Activated effector memory CD4-positive, alpha-beta T cell treated with Interleukin-2 at 50 U/mL for 16 hours (primary cell): Measurements from ENCODE around the gene ELANE.
"Not testable (repeated sequence)": the region's sequence is repeated elsewhere in the genome, so short reads cannot be mapped to it uniquely, and the experiment has no call there.

ENCODE experiments used
- DNase-seq: peaks from one replicate; pipeline ENCODE4 v3.0.0-alpha.2; 2020

ELANE gene

DNA sequence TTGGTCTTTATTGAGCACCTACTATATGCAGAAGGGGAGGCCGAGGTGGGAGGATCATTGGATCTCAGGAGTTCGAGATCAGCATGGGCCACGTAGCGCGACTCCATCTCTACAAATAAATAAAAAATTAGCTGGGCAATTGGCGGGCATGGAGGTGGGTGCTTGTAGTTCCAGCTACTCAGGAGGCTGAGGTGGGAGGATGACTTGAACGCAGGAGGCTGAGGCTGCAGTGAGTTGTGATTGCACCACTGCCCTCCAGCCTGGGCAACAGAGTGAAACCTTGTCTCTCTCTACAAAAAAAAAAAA, 11.2 kb downstream of the ELANE start:
- DNase-seq = no peak

DNA sequence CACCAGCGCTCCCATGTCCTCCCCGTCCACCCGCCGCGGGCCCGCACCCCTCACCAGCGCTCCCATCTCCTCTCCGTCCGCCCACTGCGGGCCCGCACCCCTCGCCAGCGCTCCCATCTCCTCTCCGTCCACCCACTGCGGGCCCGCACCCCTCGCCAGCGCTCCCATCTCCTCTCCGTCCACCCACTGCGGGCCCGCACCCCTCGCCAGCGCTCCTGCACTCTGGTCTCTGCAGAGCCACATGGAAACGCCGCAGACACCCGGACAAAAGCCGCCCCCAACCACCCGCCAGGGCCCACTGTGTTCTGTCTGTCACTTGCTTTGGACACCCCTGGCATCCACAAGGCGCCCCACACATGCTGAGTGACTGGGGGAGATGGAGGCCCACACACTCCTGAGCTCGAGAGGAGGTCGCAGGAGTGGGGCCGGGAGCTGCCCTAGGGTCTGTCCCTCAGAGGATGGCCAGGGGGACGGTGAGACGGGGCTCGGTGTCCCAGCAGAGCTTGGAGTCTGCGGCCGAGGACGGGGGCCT, 14.7 kb downstream of the ELANE start:
- no peak for DNase-seq

DNA sequence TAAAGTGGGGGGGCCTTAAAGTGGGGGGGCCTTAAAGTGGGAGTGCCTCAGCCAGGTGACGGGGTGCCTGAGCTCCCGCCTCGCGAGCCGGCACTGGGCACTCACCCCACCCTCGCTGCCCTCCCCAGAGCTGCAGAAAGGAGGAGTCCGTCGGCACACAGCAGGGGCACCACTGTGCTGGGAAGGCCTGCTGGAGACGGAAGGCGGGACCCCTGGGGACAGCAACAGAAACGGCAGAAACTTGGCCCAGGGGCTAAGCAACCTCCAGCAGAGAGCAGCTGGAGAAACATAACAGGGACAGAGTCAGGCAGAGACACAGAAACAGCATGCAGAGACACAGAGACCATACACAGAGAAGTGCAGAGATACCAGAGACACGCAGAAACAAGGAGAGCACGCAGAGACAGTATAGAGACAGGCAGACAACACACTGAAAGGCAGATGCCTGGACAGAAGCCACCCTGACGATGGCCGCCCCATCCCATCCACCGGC, 15.2 kb downstream of the ELANE start:
- DNase-seq = no peak

- DNase-seq = no peak
Measured at GRCh38 chr19:867855-868457, 15.9 kb downstream of the ELANE start.

- no peak for DNase-seq
Measured at GRCh38 chr19:868458-869244, 16.5 kb downstream of the ELANE start.

- no peak for DNase-seq
Measured at GRCh38 chr19:869245-870177, 17.4 kb downstream of the ELANE start.

DNA sequence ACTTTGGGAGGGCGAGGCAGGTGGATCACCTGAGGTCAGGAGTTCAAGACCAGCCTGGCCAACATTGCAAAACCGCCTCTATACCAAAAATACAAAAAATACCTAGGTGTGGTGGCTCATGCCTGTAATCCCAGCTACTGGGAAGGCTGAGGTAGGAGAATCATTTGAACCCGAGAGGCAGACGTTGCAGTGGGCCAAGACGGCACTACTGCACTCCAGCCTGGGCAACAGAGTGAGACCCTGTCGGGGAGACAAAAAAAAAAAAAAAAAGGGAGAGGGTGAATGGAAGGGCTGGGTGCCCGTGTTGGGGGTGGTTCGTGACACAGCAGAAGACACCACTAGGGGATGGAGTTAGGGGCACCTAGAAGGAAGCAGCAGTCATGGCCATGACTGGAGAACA, 18.2 kb downstream of the ELANE start:
- no peak for DNase-seq

GRCh38 chr19:870963-871401, 18.9 kb downstream of the ELANE start:
- no peak for DNase-seq

DNA sequence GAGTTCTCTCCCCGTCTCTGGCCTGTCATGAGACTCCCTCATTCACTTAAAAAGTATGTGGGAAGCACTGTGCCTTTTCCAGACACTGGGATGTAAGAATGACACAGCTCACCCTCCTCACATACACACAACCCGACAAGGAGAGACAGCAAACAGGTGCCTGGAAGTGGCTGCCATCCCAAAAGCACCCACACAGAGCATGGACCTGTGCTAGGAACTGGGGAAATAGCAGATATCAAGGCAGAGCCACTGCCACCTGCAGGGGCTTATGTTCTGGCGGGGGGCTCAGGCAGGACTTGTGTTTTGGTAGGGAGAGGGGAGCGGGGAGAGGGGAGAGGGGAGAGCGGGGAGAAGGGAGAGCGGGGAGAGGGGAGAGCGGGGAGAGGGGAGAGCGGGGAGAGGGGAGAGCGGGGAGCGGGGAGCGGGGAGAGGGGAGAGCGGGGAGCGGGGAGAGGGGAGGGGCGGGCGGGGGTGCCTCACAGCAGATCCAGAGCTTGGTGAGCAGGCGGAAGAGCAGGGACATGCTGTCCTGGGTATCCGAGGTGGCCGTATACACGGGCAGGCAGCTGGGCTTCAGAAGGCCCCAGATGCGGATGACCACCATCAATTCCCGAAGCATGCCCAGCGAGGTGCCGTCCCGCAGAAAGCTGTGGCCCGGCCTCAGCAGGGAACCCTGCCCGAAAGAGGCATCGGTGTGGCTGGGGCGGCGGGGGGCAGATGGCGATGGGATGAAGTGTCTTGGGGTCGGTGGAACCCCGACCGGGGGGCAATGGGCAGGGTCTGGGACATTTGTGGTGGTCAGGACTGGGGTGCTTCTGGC, 19.6 kb downstream of the ELANE start:
- DNase-seq = no peak

DNA sequence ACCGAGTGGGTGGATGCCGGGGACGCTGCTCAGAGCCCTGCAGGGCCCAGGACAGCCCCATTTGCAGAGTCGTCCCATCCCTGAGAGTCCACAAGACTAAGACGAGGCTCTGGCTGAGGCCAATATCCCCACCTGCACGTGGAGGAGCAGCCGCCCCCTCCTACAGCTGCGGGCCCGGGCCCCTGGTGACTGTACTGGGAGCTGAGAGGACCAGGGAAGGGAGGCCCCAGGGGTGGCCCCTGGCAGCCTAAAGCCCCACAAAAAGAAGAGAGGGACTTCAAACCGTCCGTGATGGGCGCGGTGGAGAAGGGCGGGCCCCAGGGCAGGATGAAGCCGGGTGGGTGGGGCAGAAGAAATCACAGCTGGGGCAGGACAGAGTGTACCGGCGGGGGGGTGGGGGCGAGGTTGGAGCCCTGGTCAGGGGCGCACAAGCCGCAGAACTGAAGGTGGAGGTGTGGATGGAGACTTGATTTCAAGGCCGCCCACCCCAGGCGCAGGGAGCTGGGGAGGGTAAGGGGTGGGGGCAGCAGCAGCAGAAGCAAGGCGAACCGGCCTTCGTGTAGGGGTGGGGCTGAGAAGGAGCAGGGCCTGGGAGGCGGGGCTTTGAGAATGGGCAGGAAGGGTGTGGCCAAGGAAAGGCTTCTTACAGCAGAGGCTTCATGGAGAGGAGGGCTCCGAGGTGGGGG, 20.3 kb downstream of the ELANE start:
- peak; percentile 84 for DNase-seq

DNA sequence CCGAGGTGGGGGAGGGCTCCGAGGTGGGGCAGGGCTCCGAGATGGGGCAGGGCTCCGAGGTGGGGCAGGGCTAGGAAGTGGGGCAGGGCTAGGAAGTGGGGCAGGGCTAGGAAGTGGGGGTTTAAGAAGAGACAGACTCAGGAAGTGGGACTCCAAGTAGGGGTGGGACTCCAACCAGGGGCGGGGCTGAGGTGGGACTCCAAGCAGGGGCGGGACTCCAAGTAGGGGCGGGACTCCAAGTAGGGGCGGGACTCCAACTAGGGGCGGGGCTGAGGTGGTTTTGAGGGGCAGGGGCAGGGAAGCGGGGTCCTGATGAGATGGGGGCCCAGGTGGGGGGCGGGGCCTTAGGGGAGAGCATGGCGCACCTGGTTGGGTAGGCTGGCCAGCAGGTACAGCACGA, 21.0 kb downstream of the ELANE start:
- DNase-seq = peak; percentile 80

DNA sequence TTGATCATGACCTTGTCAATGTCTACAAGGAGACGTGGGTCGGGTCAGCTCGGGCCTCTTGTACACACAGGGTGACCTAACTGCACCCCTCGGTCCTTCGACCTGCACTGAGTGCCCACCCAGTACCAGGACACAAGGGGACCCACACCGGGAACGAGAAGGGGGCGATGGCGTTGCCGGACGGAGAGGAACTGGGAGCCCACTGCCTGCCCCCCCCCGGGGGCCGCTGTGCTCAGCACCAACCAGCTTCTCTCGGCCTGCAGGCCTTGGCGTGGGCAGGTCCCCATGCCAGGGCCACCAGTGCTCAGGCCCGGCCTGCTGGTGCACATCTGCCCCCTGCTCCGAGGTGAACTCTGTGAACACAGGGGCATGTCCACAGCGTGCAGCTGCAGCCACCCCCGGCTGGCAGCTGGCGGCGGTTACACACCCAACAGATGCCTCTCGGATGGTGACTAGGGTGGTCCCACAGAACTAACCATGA, 21.5 kb downstream of the ELANE start:
- DNase-seq = no peak

DNA sequence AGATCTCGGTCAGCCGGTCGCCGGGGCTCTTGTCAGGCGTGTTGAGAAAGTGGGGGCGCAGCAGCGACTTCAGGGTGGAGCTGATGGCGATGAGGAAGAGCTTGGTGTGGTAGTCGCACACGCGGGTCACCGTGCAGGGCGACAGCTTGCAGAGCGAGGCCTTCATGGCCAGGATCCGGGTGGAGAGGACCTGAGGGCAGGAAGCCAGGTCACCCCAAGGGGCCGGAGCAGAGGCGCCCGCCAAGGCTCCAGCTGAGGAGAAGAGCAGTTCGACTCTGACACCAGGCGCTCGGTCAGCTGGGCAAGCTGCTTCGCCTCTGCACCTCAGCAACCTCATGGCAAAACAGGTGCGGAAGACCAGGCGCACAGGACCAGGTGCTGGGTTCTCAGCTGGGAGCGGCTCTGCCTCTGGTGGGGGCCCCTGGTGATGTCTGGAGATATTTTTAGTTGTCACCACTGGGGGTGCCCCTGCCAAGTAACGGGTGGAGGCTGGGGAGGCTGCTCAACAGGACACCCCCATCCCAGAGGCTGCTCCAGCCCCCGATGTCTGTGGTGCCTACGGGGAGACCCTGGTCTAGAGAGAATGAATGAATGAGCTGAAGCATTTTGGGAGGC, 23.3 kb downstream of the ELANE start:
- no peak for DNase-seq

DNA sequence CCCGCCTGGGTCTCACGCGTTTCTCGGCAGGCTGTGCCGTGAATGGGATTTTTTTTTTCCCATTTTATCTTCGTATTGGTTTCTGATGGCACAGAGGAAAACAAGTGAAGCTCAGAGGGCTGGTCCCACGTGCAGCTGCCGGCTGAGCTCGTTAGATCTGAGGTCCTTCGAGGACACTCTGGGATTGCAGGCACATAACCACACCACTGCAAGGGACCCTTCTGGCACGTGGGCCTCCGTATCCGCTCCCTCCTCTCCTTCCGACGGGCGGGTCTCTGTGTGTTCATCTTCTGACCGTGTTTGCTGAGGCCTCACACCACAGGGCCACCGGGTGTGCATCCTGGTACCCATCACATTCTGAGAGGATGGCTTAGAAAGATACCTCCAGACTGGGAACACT, 24.0 kb downstream of the ELANE start:
- DNase-seq = no peak

DNA sequence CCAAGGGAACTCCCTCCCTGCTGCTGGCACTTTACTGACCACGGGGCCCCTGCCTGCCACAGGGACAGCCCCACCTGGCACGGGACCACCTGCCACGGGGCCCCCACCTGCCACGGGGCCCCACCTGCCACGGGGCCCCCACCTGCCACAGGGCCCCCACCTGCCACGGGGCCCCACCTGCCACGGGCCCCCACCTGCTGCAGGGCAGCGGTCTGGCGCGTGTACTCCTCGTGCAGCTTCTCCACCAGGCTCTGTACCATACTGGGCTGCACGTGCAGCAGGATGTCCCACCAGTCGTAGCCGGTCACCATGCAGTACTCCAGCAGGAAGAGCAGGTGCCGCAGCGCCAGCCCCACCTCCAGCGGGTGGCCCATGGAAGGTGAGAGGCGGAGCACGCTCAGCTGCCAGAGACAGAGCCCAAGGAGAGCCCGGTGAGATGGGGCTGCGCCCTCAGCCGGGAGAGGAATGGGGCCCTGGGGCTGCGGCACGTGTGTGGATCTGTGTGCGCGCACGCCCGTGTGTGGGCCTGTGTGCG, 24.7 kb downstream of the ELANE start:
- DNase-seq = no peak

GRCh38 chr19:877992-878660, 26.0 kb downstream of the ELANE start:
- not testable (repeated sequence) for DNase-seq

- not testable (repeated sequence) for DNase-seq
Measured at GRCh38 chr19:878751-879561, 26.9 kb downstream of the ELANE start.

- no peak for DNase-seq
Measured at GRCh38 chr19:879711-880438, 27.8 kb downstream of the ELANE start.
